HCT116 (cell line): ENCODE data around the gene IAH1. TPM values are rescaled to one million over a fixed set of nuclear protein-coding genes. Genes with fewer than 3 reads are reported as not detected.

ENCODE experiments used
- ATAC-seq: fragments of 200-7000 bp; cut with Tn5 transposase; 2 replicates; pipeline ENCODE4 v1.9.1; 2020; ENCODE audit warnings: mild to moderate bottlenecking, moderate library complexity
- BruUV-seq: library from RNA; stranded (reverse); fragments of 400-500 nt; replicated peaks from 2 replicates; lab custom pipeline; 2021; lab: Mats Ljungman, UMichigan
- CTCF ChIA-PET: fragments of 300-600 bp; sonication (Branson Sonifier 250); formaldehyde crosslinking; loops from one replicate; lab custom pipeline; 2021; ENCODE audit warnings: antibody characterized with exemption; lab: Charles Lee
- POLR2A ChIA-PET: fragments of 300-600, 350-600 bp; sonication (Branson Sonifier 250); formaldehyde crosslinking; loops from one replicate; lab custom pipeline; 2021; ENCODE audit warnings: antibody characterized with exemption; lab: Charles Lee
- RAD21 ChIA-PET, 2 experiments: fragments of 300-600 bp; sonication (Branson Sonifier 250); formaldehyde crosslinking; loops; one replicate each; lab custom pipeline; 2023; ENCODE audit warnings: low total read pairs in 2 of 2; ENCODE audit not compliant: uncharacterized antibody in 2 of 2, unreplicated experiment in 2 of 2, low non-redundant PET in 1 of 2; lab: Charles Lee
- DNase-seq: peaks from one replicate; pipeline ENCODE4 v3.0.0-alpha.2; 2010; ENCODE audit warnings: low read depth, low spot score
- H2AFZ ChIP-seq: fragments of 200-600 bp; shearing (Covaris generic), sonication (generic); 2 replicates; pipeline ENCODE4 v1.6.1; 2017; ENCODE audit warnings: low read depth, mixed run types, mixed read lengths, antibody characterized with exemption, low read length; ENCODE audit not compliant: poor library complexity, severe bottlenecking
- H3K27ac ChIP-seq: 2 replicates; pipeline ENCODE4 v1.5.1; 2012; ENCODE audit warnings: low read depth, low read length
- H3K27me3 ChIP-seq: fragments of 200-600 bp; sonication (generic); 2 replicates; pipeline ENCODE4 v1.6.1; 2016; ENCODE audit warnings: mixed run types, low read length, mixed read lengths; ENCODE audit not compliant: insufficient read depth
- H3K36me3 ChIP-seq, 2 experiments: fragments of 200-500 bp in 1 of 2; fragments of 200-600 bp in 1 of 2; sonication (Bioruptor generic) in 1 of 2; sonication (generic) in 1 of 2; 2 replicates each; pipeline versions ENCODE4 v1.5.1 to v1.6.1; 2014 to 2016; ENCODE audit warnings: low read length in 2 of 2, inconsistent platforms in 1 of 2, mixed read lengths in 1 of 2, mixed run types in 1 of 2; ENCODE audit not compliant: insufficient read depth in 2 of 2, control insufficient read depth in 1 of 2
- H3K4me1 ChIP-seq, 2 experiments: fragments of 200-600 bp in 1 of 2; sonication (generic) in 1 of 2; 2 replicates each; pipeline versions ENCODE4 v1.5.1 to v1.6.1; 2012 to 2017; ENCODE audit warnings: low read length in 2 of 2, inconsistent platforms in 1 of 2, mild to moderate bottlenecking in 1 of 2, mixed read lengths in 1 of 2, mixed run types in 1 of 2, moderate library complexity in 1 of 2; ENCODE audit not compliant: insufficient read depth in 2 of 2, control insufficient read depth in 1 of 2
- H3K4me2 ChIP-seq: fragments of 200-600 bp; sonication (generic); 2 replicates; pipeline ENCODE4 v1.6.1; 2017; ENCODE audit warnings: mixed run types, low read length, mixed read lengths
- H3K4me3 ChIP-seq, 2 experiments: fragments of 200-600 bp in 1 of 2; sonication (generic) in 1 of 2; replicated peaks in 1 of 2; 2 replicates each; pipeline ENCODE4 v1.5.1; 2011 to 2016; ENCODE audit warnings: low read length in 2 of 2, control low read depth in 1 of 2, low read depth in 1 of 2, mild to moderate bottlenecking in 1 of 2, mixed read lengths in 1 of 2, mixed run types in 1 of 2
- H3K79me2 ChIP-seq: fragments of 200-600 bp; sonication (generic); 2 replicates; pipeline ENCODE4 v1.6.1; 2017; ENCODE audit warnings: mild to moderate bottlenecking, mixed run types, low read length, moderate library complexity, mixed read lengths; ENCODE audit not compliant: insufficient read depth
- H3K9ac ChIP-seq: fragments of 200-600 bp; sonication (generic); 2 replicates; pipeline ENCODE4 v1.6.1; 2016; ENCODE audit warnings: low read length, mixed read lengths
- H3K9me2 ChIP-seq: fragments of 200-600 bp; sonication (generic), shearing (Covaris generic); 2 replicates; pipeline ENCODE4 v1.6.1; 2017; ENCODE audit warnings: mixed run types, mild to moderate bottlenecking, moderate library complexity; ENCODE audit not compliant: insufficient read depth
- H3K9me3 ChIP-seq, 2 experiments: fragments of 200-500 bp in 1 of 2; fragments of 200-600 bp in 1 of 2; sonication (Bioruptor generic) in 1 of 2; sonication (generic) in 1 of 2; 2 replicates each; pipeline ENCODE4 v1.6.1; 2014 to 2017; ENCODE audit warnings: low read length in 2 of 2, mixed read lengths in 2 of 2, inconsistent platforms in 1 of 2, low read depth in 1 of 2, mild to moderate bottlenecking in 1 of 2, mixed run types in 1 of 2, moderate library complexity in 1 of 2; ENCODE audit not compliant: control insufficient read depth in 1 of 2, insufficient read depth in 1 of 2
- H4K20me1 ChIP-seq: fragments of 200-600 bp; sonication (generic), shearing (Covaris generic); 2 replicates; pipeline ENCODE4 v1.6.1; 2017; ENCODE audit warnings: mixed run types, mild to moderate bottlenecking, moderate library complexity; ENCODE audit not compliant: insufficient read depth
- ELF1 ChIP-seq: IDR thresholded peaks from 2 replicates; pipeline ENCODE4 v1.6.1; 2012; ENCODE audit warnings: low read depth, borderline replicate concordance
- JUND ChIP-seq: IDR thresholded peaks from 2 replicates; pipeline ENCODE4 v1.6.1; 2012
- RAD21 ChIP-seq: IDR thresholded peaks from 2 replicates; pipeline ENCODE4 v1.6.1; 2012; ENCODE audit warnings: low read depth, mild to moderate bottlenecking
- SIN3A ChIP-seq: IDR thresholded peaks from 2 replicates; pipeline ENCODE4 v1.6.1; 2012; ENCODE audit warnings: low read depth
- SRF ChIP-seq: IDR thresholded peaks from 2 replicates; pipeline ENCODE4 v1.6.1; 2012; ENCODE audit warnings: low read depth
- TCF7L2 ChIP-seq: IDR thresholded peaks from 2 replicates; pipeline ENCODE4 v1.7.0; 2011; ENCODE audit warnings: borderline replicate concordance, inconsistent platforms; ENCODE audit not compliant: insufficient read depth, insufficient read length; ENCODE audit errors: extremely low read depth
- ZFX ChIP-seq: fragments of 450-650 bp; IDR thresholded peaks from 2 replicates; pipeline ENCODE4 v1.6.1; 2017
- ZNF274 ChIP-seq: fragments of 200-500 bp; sonication (Bioruptor generic); IDR thresholded peaks from 2 replicates; pipeline ENCODE4 v1.6.1; 2014; ENCODE audit warnings: mild to moderate bottlenecking, low read depth, low read length, inconsistent platforms
- intact Hi-C: fragments of 100-400 bp; cut with micrococcal nuclease; formaldehyde crosslinking; loops from 2 replicates; pipeline ENCODE4 v1.10.0; 2022
- total RNA-seq: library from RNA; stranded (reverse); gene quantifications from one replicate; pipeline ENCODE4 v1.2.1, GENCODE V29; 2021; ENCODE audit not compliant: unreplicated experiment
- TF ChIP-seq, protein P1 (sequence below): IDR thresholded peaks from 2 replicates; pipeline ENCODE4 v1.6.1; 2011; ENCODE audit warnings: mild to moderate bottlenecking, low read length, moderate library complexity; ENCODE audit not compliant: insufficient replicate concordance; ENCODE audit errors: extremely low read depth
- TF ChIP-seq, protein P2 (sequence below): IDR thresholded peaks from 2 replicates; pipeline ENCODE4 v1.6.1; 2012; ENCODE audit warnings: low read depth
- TF ChIP-seq, protein P3 (sequence below): IDR thresholded peaks from 2 replicates; pipeline ENCODE4 v1.6.1; 2012
- TF ChIP-seq, protein P4 (sequence below), 3 experiments: fragments of 200-600 bp in 1 of 3; sonication (generic) in 1 of 3; IDR thresholded peaks in 2 of 3; conservative IDR thresholded peaks in 1 of 3; 2 replicates each; pipeline ENCODE4 v1.5.1; 2012 to 2017; ENCODE audit warnings: low read depth in 2 of 3, low read length in 2 of 3, antibody characterized with exemption in 1 of 3, borderline replicate concordance in 1 of 3, control low read depth in 1 of 3, mild to moderate bottlenecking in 1 of 3, mixed read lengths in 1 of 3, mixed run types in 1 of 3, moderate library complexity in 1 of 3; ENCODE audit not compliant: insufficient read depth in 1 of 3

IAH1 gene
- total RNA-seq, 1 experiment from 2014 or later: 35.1 TPM

DNA sequence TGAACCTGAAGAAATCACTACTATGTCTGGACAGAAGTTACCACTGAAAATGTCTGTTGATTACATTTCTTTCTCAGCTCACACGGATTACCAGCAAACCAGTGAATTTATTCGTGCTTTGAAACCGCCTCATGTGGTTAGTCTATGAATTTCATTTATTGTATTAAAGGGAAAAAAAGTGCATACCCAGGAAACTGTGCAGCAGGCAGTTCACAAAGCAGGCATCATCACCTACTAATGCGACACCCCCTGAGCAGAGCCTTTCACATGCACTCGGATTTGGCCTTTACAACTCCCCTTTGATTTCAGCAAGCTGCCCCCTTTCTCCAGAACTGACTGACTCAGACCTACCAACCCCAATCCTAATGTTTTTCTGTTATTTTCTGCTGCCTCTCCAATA is 30.8 kb upstream of the IAH1 start:
- no peaks in the 10 kb centered on the region for H3K27me3 ChIP-seq
- no peak overlapping the region for H3K9ac ChIP-seq
- H3K9me2 ChIP-seq: no peaks in the 10 kb centered on the region
- POLR2A ChIA-PET: no interaction called here
- H3K27ac ChIP-seq: no peak overlapping the region
- TF ChIP-seq, protein P1, sequence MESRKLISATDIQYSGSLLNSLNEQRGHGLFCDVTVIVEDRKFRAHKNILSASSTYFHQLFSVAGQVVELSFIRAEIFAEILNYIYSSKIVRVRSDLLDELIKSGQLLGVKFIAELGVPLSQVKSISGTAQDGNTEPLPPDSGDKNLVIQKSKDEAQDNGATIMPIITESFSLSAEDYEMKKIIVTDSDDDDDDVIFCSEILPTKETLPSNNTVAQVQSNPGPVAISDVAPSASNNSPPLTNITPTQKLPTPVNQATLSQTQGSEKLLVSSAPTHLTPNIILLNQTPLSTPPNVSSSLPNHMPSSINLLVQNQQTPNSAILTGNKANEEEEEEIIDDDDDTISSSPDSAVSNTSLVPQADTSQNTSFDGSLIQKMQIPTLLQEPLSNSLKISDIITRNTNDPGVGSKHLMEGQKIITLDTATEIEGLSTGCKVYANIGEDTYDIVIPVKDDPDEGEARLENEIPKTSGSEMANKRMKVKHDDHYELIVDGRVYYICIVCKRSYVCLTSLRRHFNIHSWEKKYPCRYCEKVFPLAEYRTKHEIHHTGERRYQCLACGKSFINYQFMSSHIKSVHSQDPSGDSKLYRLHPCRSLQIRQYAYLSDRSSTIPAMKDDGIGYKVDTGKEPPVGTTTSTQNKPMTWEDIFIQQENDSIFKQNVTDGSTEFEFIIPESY: no peak
- TF ChIP-seq, protein P2, sequence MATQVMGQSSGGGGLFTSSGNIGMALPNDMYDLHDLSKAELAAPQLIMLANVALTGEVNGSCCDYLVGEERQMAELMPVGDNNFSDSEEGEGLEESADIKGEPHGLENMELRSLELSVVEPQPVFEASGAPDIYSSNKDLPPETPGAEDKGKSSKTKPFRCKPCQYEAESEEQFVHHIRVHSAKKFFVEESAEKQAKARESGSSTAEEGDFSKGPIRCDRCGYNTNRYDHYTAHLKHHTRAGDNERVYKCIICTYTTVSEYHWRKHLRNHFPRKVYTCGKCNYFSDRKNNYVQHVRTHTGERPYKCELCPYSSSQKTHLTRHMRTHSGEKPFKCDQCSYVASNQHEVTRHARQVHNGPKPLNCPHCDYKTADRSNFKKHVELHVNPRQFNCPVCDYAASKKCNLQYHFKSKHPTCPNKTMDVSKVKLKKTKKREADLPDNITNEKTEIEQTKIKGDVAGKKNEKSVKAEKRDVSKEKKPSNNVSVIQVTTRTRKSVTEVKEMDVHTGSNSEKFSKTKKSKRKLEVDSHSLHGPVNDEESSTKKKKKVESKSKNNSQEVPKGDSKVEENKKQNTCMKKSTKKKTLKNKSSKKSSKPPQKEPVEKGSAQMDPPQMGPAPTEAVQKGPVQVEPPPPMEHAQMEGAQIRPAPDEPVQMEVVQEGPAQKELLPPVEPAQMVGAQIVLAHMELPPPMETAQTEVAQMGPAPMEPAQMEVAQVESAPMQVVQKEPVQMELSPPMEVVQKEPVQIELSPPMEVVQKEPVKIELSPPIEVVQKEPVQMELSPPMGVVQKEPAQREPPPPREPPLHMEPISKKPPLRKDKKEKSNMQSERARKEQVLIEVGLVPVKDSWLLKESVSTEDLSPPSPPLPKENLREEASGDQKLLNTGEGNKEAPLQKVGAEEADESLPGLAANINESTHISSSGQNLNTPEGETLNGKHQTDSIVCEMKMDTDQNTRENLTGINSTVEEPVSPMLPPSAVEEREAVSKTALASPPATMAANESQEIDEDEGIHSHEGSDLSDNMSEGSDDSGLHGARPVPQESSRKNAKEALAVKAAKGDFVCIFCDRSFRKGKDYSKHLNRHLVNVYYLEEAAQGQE: no peak
- no peak for TF ChIP-seq ELF1
- no peak for TF ChIP-seq ZNF274
- TF ChIP-seq RAD21: no peak
- TF ChIP-seq, protein P3, sequence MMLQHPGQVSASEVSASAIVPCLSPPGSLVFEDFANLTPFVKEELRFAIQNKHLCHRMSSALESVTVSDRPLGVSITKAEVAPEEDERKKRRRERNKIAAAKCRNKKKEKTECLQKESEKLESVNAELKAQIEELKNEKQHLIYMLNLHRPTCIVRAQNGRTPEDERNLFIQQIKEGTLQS: no peak
- no peak for TF ChIP-seq JUND
- no peak for TF ChIP-seq SIN3A
- TF ChIP-seq TCF7L2: no peak
- no peak for TF ChIP-seq SRF
- TF ChIP-seq, protein P4, sequence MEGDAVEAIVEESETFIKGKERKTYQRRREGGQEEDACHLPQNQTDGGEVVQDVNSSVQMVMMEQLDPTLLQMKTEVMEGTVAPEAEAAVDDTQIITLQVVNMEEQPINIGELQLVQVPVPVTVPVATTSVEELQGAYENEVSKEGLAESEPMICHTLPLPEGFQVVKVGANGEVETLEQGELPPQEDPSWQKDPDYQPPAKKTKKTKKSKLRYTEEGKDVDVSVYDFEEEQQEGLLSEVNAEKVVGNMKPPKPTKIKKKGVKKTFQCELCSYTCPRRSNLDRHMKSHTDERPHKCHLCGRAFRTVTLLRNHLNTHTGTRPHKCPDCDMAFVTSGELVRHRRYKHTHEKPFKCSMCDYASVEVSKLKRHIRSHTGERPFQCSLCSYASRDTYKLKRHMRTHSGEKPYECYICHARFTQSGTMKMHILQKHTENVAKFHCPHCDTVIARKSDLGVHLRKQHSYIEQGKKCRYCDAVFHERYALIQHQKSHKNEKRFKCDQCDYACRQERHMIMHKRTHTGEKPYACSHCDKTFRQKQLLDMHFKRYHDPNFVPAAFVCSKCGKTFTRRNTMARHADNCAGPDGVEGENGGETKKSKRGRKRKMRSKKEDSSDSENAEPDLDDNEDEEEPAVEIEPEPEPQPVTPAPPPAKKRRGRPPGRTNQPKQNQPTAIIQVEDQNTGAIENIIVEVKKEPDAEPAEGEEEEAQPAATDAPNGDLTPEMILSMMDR (IDR thresholded peaks at IDR 0.05 in 2 of 3, conservative IDR thresholded peaks at IDR 0.05 in 1 of 3; ENCODE audit: borderline replicate concordance in 1 of 3, insufficient read depth in 1 of 3, low read depth in 2 of 3, low read length in 2 of 3): no peak
- TF ChIP-seq ZFX: no peak
- no peak for ATAC-seq
- no peak overlapping the region for H3K4me2 ChIP-seq
- H3K9me3 ChIP-seq: no peaks in the 10 kb centered on the region
- H3K79me2 ChIP-seq: no peaks in the 10 kb centered on the region
- BruUV-seq: no TSS peak
- RAD21 ChIA-PET: no interaction called here
- DNase-seq: no peak
- H3K4me3 ChIP-seq: no peak overlapping the region
- H3K4me1 ChIP-seq: no peaks in the 10 kb centered on the region
- CTCF ChIA-PET: no interaction called here
- H2AFZ ChIP-seq: no peak overlapping the region
- H4K20me1 ChIP-seq: no peaks in the 10 kb centered on the region
- H3K36me3 ChIP-seq: peaks cover 25 to 36% of the 10 kb centered on the region in 2 experiments
- intact Hi-C loops: no loop called here
